HG03159 (cell line): Measurements from ENCODE around the gene PPM1H.
"Not testable (repeated sequence)": the region's sequence is repeated elsewhere in the genome, so short reads cannot be mapped to it uniquely, and the experiment has no call there.

Experiments
- ATAC-seq: cut with Tn5 transposase; IDR thresholded peaks from one replicate; pipeline ENCODE4 v1.9.1; 2021; ENCODE audit warnings: mild to moderate bottlenecking, moderate library complexity; ENCODE audit not compliant: unreplicated experiment

The PPM1H gene

GRCh38 chr12:62947364-62947763 is 12.4 kb upstream of the PPM1H start:
- ATAC-seq, result no peak

GRCh38 chr12:62943779-62944395 is 8.9 kb upstream of the PPM1H start:
- no peak for ATAC-seq

- ATAC-seq, result not testable (repeated sequence)
Measured at GRCh38 chr12:62942316-62942715, 7.4 kb upstream of the PPM1H start.

DNA sequence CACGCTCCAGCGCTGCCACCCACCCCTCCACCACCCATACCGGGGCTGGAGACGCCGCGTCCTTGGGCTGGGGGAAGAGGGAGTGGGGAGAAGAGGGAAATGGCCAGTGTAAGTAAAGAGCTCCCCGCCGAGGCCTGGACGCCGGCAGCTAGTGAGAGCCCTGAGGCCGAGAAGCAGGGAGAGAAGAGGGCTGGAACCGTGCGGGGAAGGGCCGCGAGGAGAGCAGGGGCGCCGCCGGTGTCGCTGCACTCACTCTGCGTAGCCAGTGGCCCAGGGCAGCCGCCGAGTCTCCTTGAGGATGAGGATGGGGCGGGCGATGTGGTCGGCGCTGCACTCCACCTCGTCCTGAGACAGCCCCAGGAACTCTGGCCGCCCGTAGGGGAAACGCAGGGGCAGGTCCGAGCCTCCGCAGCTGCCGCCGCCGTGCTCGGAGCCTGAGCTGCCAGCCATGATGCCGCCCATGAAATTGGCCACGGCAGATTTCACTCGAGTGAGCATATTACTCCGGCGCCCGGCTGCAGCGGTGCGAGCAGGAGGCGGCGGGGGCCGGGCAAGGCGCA is 631 bp downstream of the PPM1H start:
- peak; percentile 41 for ATAC-seq

- no peak for ATAC-seq
Measured at GRCh38 chr12:62933602-62934238, 1.2 kb downstream of the PPM1H start.

DNA sequence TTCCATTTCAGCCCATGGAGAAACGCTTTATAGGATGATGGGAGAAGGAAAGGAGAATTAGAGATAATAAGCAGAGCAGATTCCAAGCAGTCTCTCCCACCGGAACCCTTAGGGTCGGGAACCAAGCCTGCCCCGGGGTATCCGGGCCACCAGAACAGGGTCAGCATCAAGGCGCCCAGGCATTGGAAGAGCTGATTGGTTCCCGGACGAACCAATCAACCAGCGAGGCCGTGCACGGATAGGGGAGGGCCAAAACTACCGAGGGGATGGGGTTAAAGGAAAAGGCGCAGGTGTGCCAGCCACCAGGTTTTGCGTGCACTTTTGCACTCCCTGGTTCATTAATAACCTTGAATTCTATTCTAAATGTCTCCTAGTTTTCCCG is 1.7 kb downstream of the PPM1H start:
- no peak for ATAC-seq

DNA sequence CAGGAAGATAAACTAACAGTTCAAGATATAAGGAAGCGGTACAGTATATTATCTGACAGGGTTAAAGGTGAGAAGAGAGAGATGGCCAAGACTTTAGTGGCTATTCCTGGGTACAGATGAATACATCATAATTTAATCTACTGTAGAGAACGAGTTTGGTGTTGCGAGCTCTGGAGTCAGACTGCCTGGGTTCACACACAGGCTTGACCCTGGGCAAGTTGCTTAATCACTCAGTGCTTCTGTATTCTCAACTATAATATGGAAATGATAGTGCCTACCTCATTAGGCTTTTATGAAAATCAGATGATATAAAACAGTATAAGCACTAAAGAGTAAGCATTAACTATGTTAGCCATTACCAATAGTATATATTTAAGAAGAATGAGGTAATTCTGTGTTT is 3.5 kb downstream of the PPM1H start:
- ATAC-seq, result no peak

- ATAC-seq, result no peak
Measured at GRCh38 chr12:62930546-62931425, 4.2 kb downstream of the PPM1H start.

GRCh38 chr12:62928632-62929031 is 6.3 kb downstream of the PPM1H start:
- no peak for ATAC-seq

DNA sequence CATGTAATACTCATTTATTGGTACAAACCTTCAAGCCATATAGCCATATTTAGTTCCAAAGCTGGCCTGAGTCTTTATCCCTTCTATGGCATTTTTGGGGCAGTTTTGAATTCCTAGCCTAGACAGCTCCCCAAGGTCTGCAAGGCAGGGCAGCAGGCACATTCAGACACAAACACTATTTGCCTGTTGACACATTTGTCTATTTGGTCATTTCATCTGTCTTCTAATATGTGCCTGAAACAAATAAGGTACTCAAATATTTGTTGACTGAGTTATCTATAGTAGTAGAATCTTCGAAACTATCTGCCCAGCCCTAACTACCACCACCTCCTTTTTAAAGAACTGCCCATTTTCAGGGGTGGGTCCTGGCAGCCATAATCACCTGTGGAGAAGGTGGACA is 9.3 kb downstream of the PPM1H start:
- ATAC-seq, result no peak

GRCh38 chr12:62924084-62924483 is 10.9 kb downstream of the PPM1H start:
- ATAC-seq, result no peak

DNA sequence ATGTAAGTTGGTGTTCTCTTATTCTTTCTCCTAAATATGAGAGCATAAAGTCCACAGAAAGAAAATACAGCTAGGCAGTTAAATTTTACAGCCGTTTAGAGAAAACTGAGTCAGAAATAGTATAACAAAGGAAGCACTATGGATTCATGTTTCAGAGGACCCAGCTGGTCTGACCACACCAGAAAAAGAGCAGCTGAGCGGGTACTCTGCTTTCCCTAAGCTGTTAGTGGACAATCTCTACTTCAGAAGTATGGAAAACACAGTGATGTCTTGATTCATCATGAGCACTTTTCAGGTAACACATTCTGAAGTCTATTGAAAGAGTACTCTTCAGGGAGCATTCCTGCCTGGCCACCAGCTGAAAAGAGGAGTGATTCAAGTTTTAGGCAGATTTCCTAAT is 12.4 kb downstream of the PPM1H start:
- no peak for ATAC-seq

DNA sequence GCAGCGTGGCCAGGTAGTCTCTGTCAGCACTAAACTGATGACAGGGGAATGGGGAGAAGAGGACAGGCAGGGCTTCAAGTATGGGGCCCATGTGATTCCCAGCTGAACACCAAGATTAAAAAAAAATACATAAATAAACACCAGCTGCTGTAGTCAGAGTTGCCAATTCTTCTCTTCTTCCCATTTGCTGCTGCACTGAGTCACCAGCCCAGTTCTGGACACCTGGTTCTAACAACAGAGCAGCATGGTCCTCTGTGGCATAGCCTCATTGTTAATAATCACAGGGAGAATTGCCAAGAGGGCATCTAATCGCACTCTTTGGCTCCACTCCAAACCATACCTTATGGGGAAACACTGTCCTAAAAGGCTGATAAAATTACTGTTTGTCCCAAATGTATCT is 15.1 kb downstream of the PPM1H start:
- no peak for ATAC-seq

DNA sequence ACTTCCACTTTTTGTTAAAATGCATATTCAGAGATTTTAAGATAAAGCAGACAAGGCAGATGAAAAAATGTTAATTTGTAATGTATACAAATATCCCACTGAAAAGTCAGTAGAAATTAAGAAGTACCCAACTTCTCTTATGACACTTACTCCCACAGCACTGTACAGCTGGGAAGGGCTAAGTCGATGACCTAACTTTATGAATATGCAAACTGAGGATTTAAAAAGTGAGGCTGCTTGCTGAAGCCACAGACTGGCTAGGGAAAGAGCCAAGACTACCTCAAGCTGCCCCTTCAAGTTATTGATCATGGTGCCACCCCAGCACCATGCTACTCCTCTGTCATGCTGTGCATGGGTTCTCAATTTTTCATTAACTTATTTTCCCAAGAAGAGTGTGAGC is 17.0 kb downstream of the PPM1H start:
- ATAC-seq, result no peak

DNA sequence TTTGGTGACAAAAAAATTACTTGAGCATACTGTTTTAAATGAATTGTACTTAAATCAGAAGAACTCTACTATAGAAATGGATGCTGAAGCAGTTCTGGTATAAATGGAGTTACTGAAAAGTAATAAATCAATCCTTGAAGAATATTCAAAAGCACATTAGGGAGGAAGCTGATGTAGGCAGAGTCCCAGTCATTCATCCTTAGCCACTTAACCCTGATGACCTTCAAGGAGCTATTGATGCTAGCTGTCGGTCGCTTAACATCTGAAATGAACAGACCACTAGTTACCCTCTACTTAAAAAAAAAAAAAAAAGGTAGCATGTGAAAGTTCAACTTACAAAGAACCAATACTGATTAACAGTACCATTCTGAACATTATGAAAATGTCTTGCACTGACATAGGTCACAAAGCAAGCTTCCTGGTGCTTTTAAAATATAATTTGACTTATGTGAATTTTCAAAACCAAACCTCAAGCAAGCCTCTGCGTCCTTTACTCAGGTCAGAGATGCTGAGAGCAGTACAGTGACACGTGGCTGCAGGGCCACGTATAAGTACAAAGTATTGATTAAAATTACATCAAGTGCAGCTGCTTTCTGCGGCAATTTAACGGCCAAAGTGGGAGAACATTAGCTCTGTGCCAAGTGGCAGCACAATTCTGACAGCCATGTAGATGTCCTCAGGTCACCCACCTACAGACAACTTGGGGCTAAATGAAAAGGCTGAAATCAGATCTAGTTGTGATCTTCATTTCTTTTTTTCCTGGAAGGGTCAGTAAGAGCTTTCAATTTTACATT is 18.1 kb downstream of the PPM1H start:
- no peak for ATAC-seq

DNA sequence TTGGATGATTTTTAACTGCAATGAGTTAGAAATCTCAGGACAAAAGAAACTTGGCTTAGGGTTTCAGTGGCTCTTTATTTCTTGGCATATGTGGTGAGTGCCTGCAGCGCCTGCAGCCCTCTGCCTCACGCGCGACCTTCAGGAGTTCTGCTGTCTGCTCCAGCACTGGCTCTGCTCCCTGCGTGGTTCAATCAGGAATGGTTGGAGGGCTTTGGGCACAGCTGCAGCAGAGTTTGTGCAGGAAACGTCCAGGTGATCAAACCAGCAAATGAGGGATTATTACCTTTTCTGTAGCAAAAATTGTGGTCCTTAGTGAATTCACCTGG is 19.8 kb downstream of the PPM1H start:
- no peak for ATAC-seq

- ATAC-seq, result no peak
Measured at GRCh38 chr12:62914443-62915203, 20.3 kb downstream of the PPM1H start.

- no peak for ATAC-seq
Measured at GRCh38 chr12:62913380-62913779, 21.6 kb downstream of the PPM1H start.

DNA sequence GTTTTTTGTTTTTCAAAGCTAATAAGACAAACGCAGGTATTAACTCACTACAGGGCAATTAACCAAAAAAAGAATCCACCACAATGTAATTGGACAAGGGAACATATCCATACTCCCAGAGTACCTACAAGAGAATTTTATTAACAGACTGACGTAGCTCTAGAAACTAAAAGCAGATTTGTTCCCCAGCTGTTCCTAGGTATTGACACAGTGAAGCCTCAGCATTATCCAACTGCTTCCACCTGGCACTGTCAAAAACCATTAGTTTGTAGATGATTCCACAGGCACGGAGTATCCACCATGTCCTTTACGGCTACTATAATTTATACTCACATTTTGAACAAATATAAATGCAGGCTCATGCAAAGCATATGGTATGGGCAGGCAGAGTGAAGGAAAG is 22.3 kb downstream of the PPM1H start:
- no peak for ATAC-seq

DNA sequence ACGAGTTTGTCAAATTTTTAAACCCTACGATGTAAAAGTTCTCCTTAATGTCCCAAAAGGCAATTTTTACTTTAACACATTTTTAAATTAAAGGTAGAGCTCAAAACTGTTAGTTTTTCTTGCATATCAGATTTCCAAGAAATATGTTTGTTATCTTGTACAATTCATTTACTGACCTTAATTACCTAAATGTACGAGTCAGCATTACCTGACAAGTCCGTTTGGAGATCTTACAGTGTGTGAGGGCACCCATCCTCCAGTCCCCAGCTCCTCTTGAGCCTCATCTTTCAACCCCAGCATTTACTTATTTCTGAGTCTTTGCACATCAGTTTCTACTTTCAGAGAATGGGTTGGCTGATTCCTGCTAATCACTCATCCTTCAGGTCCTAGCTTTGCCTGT is 23.7 kb downstream of the PPM1H start:
- ATAC-seq, result no peak
